GM15510 (cell line): ENCODE results near the gene RBM23.

Experiments
- POLR2A ChIP-seq: IDR thresholded peaks from 3 replicates; pipeline ENCODE4 v1.6.1; 2011; ENCODE audit warnings: borderline replicate concordance; ENCODE audit not compliant: insufficient read length; ENCODE audit errors: extremely low read depth

Gene RBM23

DNA sequence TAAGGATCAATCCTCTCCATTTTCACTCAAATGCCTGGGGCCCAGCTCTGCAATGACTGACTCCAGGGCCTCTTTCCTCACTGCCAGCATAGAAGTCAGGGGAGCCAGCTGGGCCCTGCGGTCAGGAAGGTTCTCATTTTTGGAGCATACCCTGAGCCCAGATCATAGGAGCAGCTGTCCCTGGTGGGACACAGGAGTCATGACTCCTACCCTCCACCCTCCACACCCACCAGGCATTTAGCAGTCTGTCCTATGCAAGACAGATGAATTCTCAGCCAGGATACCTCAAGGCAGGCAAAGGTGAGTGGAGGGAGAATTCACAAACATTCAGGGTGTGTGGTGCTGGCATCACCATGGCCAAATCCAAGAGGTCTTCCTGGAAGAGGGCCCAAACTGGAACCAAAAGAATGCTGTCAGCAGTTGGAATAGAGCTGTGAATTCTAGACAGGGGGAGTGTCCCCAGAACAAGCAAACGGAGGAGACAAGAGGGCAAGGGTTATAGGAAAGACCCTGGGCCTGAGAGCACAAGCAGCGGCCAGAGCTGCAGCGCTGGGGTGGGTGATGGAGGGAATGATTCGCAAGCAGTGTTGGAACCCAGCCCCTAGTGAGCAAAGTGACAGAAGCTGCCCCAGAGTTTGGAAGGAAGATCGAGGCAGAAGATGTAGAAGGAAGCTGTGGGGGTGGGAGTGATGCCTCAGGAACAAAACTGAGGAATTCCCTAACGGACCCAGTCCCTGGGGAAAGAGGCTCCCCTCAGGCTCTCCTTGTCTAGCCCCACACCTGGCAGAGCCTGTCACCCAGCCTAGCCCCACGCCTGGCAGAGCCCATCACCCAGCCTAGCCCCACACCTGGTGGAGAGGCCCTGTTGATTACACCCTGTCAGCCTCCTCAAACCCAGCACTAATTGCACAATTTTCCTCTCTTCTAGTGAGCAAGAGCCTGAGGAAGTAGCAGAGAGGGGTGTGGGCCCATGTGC lies 40.4 kb downstream of the RBM23 start:
- TF ChIP-seq POLR2A, result no peak

DNA sequence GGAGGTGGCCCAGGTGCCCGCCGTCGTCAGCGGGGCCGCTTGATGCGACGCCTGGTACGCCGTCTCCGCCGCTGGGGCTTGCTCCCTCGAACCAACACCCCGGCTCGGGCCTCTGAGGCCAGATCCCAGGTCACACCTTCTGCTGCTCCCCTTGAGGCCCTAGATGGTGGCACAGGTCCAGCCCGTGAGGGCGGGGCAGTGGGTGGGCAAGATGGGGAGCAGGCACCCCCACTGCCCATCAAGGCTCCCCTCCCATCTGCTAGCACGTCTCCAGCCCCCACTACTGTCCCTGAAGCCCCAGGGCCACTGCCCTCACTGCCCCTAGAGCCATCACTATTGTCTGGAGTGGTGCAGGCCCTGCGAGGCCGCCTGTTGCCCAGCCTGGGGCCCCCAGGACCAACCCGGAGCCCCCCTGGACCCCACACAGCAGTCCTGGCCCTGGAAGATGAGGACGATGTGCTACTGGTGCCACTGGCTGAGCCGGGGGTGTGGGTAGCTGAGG lies 41.9 kb downstream of the RBM23 start:
- TF ChIP-seq POLR2A, result no peak

DNA sequence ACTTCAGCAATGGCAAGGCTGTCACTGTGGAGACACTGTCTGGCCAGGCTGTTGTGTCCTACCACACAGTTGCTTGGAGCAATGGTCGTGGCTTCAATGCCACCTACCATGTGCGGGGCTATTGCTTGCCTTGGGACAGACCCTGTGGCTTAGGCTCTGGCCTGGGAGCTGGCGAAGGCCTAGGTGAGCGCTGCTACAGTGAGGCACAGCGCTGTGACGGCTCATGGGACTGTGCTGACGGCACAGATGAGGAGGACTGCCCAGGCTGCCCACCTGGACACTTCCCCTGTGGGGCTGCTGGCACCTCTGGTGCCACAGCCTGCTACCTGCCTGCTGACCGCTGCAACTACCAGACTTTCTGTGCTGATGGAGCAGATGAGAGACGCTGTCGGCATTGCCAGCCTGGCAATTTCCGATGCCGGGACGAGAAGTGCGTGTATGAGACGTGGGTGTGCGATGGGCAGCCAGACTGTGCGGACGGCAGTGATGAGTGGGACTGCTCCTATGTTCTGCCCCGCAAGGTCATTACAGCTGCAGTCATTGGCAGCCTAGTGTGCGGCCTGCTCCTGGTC lies 43.1 kb downstream of the RBM23 start:
- TF ChIP-seq POLR2A, result no peak

DNA sequence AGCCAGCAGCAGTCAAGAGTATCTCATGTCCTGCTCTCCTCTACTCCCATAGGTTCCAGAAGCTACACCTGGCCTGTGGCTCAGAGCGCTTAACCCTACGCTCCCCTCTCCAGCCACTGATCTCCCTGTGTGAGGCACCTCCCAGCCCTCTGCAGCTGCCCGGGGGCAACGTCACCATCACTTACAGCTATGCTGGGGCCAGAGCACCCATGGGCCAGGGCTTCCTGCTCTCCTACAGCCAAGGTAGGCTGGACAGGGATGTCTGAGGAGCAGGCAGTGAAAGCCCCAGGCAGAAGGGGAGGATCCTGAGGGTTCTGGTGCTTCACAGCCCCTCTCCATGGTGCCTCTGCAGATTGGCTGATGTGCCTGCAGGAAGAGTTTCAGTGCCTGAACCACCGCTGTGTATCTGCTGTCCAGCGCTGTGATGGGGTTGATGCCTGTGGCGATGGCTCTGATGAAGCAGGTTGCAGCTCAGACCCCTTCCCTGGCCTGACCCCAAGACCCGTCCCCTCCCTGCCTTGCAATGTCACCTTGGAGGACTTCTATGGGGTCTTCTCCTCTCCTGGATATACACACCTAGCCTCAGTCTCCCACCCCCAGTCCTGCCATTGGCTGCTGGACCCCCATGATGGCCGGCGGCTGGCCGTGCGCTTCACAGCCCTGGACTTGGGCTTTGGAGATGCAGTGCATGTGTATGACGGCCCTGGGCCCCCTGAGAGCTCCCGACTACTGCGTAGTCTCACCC lies 43.8 kb downstream of the RBM23 start:
- no peak for TF ChIP-seq POLR2A

DNA sequence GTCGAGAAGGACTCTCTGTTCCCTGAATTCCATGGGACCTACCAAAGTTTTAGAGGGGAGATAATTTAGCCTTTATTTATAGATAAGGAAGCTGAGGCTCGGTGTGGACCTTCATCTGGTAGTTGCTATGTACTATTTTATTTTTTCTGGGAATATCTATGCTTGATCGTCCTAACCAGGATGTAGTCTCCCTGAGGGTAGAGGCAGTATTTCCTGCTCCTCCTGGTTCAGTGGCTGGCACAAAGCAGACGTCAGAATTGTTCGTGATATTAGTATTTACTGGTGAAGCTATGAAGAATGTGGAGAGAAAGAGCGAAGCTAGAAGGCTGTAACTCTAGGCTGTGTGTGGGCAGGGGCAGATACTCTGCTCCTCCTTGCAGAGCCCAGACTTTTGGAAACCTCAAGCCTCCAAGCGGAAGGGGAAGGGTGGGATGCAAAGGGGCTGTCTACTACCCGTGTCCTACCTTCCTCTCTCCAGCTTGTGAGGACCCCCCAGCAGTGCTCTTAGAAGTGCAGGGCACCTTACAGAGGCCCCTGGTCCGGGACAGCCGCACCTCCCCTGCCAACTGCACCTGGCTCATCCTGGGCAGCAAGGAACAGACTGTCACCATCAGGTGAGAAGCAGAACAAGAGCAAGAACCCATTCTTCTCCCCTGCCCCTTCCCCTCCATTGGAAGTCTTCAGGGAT lies 46.0 kb downstream of the RBM23 start:
- TF ChIP-seq POLR2A, result no peak

DNA sequence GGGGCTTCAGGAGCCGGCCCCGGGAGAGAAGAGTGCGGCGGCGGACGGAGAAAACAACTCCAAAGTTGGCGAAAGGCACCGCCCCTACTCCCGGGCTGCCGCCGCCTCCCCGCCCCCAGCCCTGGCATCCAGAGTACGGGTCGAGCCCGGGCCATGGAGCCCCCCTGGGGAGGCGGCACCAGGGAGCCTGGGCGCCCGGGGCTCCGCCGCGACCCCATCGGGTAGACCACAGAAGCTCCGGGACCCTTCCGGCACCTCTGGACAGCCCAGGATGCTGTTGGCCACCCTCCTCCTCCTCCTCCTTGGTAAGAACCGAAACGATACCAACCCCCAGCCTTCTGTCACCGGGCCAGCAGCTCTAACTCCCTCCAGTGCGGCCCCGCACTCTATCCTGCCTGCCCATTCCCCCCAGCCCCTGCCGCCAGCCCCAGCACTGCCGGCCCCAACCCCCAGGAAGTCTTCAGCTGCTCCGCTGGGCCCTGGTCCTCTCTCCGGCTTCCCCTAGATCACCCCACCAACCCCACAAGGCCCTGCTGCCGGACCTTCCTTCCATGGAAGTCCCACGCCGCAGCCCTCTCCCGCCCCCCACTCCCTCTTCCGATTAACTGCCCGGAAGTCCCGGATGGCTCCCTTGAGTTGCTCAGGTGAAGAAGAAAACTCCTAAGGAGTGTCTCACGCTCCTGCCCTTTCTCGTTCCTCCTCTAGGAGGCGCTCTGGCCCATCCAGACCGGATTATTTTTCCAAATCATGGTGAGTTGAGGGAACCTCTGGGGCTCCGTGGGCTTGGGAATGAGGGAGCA lies 46.7 kb downstream of the RBM23 start:
- TF ChIP-seq POLR2A, result no peak

DNA sequence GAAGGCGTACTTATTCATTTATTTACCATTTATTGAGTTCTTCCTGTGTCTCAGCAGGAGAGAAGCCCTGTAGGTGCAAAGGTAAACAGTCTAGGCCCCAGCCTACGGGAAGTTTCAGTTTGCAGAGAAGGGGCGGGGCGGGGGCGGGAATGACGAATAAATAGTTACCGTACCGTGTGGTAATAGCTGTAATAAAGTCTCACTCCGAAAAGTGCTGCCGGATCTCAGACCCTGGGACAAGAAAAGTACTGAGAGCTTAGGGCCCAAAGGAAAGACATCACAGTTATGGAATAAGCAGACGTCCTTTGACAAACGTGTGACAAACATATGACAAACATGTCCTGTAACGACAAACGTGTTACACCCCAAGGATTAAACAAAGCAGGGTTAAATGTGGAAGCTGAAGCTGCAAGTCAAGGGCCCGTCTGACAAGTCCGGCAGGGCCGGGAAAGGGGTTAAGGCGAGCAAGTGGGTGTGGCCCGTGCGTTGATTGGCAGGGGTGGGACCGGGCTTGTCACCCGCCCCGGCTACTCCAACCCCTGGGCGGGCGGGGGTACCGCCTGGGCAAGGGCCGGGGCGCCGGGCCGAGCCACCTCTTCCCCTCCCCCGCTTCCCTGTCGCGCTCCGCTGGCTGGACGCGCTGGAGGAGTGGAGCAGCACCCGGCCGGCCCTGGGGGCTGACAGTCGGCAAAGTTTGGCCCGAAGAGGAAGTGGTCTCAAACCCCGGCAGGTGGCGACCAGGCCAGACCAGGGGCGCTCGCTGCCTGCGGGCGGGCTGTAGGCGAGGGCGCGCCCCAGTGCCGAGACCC lies 47.5 kb downstream of the RBM23 start, which contains the start of gene LRP10:
Gene LRP10, plus strand, starts transcription at position 517 of the 809 bp plus-strand sequence. CDS start 564 bp downstream, outside the sequence.
- peak; percentile 75 for TF ChIP-seq POLR2A

DNA sequence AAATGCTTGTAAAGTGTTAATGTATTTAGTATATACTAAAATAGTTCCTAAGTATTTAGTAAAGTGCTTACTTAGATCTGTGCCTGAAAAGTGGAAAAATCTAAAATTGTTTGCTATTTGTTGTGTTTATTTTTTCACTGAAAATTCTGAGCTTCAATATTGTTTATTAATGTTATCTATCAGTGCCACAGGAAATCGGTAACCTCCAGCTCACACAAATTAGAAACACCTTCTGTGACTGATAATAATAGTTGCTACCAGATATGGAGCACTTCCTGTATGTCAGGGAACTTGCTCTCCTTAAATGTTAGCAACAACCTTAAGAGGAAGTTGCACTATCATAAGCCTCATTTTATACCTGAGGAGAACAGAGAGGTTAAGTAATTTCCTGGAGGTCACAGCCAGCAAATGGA lies 48.1 kb downstream of the RBM23 start:
- TF ChIP-seq POLR2A, result no peak

DNA sequence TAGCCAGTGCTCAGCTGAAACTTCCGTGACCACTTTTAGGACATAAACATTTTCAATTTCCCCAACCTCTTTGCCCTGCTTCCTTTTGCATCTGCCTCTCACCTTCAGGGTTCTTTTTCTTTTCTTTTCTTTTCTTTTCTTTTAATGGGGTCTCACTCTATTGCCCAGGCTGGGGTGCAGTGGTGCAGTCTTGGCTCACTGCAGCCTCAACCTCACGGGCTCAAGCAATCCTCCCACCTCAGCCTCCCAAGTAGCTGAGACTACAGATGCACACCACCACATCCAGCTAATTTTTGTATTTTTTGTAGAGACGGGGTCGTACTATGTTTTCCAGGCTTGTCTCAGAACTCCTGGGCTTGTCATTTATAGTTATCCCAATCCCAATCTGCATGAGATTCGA lies 52.1 kb downstream of the RBM23 start:
- no peak for TF ChIP-seq POLR2A

DNA sequence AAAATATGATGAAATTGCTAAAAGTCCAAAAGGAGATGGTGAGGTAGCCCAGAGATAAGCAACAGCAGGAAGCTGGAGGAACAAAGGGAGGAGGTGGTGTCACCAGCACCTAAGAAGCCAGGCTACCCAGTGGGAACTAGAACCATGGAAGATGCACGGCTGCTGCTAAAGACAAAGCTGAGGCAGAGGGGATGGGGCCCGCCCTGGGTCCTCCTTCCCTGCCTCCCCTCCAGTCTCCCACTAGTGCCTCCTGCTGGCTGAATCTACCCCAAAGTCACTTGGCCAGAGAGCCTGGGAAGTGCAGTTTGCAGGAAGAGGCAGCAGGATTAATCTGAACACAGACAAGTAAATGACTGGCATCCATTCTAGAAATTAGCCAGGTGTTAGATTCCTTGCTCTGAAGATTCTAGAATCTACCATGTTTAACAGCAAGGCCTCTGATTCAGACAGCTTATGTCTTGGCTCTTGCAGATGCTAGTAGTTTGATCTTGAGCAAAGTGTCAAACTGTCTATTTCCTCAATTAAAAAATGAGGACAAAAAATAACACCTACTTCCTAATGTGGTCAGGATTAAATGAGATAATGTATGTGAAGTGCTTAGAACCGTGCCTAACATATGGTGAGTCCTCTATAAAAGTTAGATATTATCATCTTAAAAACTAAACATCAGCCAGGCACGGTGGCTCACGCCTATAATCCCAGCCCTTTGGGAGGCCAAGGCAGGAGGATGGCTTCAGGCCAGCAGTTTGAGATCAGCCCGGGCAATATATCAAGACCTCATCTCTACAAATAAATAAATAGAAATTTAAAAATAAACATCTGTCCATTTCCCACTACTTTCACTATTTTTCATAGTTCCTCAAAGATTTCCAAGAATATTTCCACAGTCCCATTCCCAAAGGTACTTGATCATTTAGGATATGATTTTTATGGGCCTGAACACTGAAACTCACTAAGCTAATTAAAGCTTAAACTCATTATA lies 53.2 kb downstream of the RBM23 start:
- no peak for TF ChIP-seq POLR2A

DNA sequence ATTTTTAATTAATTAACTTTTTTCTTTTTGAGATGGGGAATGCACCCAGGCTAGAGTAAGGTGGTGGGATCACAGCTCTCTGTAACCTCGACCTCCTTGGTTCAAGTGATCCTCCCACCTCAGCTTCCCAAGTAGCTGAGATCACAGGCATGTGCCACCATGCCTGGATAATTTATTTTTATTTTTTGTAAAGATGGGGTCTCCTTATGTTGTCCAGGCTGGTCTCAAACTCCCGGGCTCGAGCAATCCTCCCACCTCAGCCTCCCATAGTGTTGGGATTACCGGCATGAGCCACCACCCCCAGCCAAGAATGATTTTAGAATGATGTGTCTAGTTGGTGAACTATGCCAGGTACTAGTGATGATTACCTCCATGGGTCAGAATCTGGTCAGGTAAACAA lies 54.0 kb downstream of the RBM23 start:
- TF ChIP-seq POLR2A, result no peak

DNA sequence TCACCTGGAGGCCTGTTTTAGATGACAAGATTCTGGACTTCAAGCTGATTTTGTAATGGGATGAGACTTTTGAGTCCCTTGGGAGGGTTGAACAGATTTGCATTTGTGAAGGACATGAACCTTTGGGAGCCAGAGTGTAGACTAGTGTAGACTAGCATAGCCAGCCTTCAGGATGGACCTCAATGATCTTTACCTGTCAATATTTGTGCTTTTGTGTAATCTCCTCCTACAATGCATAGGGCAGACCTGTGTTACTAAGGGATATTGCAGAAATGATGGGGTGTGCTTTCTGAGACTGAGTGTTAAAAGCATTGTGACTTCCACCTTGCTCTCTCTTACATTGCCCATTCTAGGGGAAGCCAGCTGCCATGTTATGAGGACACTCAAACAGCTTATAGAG lies 57.3 kb downstream of the RBM23 start:
- no peak for TF ChIP-seq POLR2A
